Measurements from ENCODE around the gene GALNT16. TPM values are rescaled to one million over a fixed set of nuclear protein-coding genes. Genes with fewer than 3 reads are reported as not detected.

The GALNT16 gene
- total and polyA plus RNA-seq, 2 of the 8 experiments (the other 6 are each of a cell fraction or from before 2014, with no cell fraction given): 5.4 to 6.3 TPM

- Histone ChIP-seq H2BK5ac (ENCODE audit: low read depth, low read length) (no peak overlapping the region), H3K18ac (ENCODE audit: extremely low read depth, low read length) (no peak overlapping the region), H3K4me2 (ENCODE audit: insufficient read depth in 1 of 2, low read depth in 2 of 2, low read length in 2 of 2) (no peak overlapping the region), H3K79me1 (ENCODE audit: low read depth, low read length) (no peaks in the 10 kb centered on the region), H3K27ac (ENCODE audit: low read depth, low read length) (no peak overlapping the region), H2BK12ac (ENCODE audit: low read depth, low read length) (no peak overlapping the region), H4K5ac (ENCODE audit: insufficient read length, low read depth, low read length) (no peak overlapping the region), H2AFZ (ENCODE audit: low read length) (no peak overlapping the region), H3K27me3 (replicated peaks in 1 of 4; ENCODE audit: control insufficient read depth in 3 of 4, extremely low read depth in 1 of 4, insufficient read depth in 3 of 4, low read length in 3 of 4) (no peaks in the 10 kb centered on the region), H3K4me1 (replicated peaks in 1 of 4; ENCODE audit: control insufficient read depth in 3 of 4, insufficient read depth in 4 of 4, low read length in 3 of 4) (no peaks in the 10 kb centered on the region), H4K8ac (ENCODE audit: extremely low read depth, insufficient read depth, low read length) (no peak overlapping the region), H3K36me3 (ENCODE audit: control insufficient read depth in 2 of 4, insufficient read depth in 4 of 4, low read length in 3 of 4) (peaks cover 0 to 22% (median 13%) of the 10 kb centered on the region in 4 experiments; a peak in 6 of 8 replicates), H3K79me2 (ENCODE audit: control insufficient read depth in 1 of 2, insufficient read depth in 2 of 2, low read length in 2 of 2) (no peaks in the 10 kb centered on the region), H2BK20ac (ENCODE audit: low read length) (no peak overlapping the region), H3K14ac (ENCODE audit: insufficient read length) (no peak overlapping the region), H3K4me3 (ENCODE audit: extremely low read depth in 1 of 4, insufficient read depth in 2 of 4, low read depth in 3 of 4, low read length in 4 of 4) (no peak overlapping the region), H3K23me2 (ENCODE audit: low read depth, low read length) (no peaks in the 10 kb centered on the region), H3K4ac (replicated peaks; ENCODE audit: insufficient read length, low read depth, low read length) (no peak overlapping the region), H3K23ac (ENCODE audit: insufficient read length) (no peak overlapping the region), H2BK15ac (ENCODE audit: low read length) (no peak overlapping the region), H2BK120ac (replicated peaks; ENCODE audit: low read depth, low read length) (no peak overlapping the region), H4K20me1 (replicated peaks in 1 of 2; ENCODE audit: control insufficient read depth in 1 of 2, insufficient read depth in 2 of 2, low read length in 2 of 2) (peaks cover 1 to 3% of the 10 kb centered on the region in 2 experiments), H4K91ac (replicated peaks; ENCODE audit: insufficient read length, low read length) (no peak overlapping the region), H2AK5ac (ENCODE audit: low read depth, low read length) (no peak overlapping the region), H3K9ac (replicated peaks in 1 of 4; ENCODE audit: extremely low read depth in 1 of 4, low read depth in 3 of 4, low read length in 3 of 4) (no peak overlapping the region), H3K56ac (replicated peaks; ENCODE audit: insufficient read length, low read depth, low read length) (no peak overlapping the region), H3K9me3 (ENCODE audit: insufficient read depth in 2 of 2, low read depth in 1 of 2, low read length in 1 of 2) (no peaks in the 10 kb centered on the region)
- ChIA-PET CTCF (ENCODE audit: partially characterized antibody) (no interaction called here), POLR2A (ENCODE audit: partially characterized antibody) (interaction anchor here (0.7 to 2.4 kb wide), 5 partner anchors 8 to 25 kb away, joined by 4 to 9 read pairs (median 4); partner anchors contain the start of genes ERH and SLC39A9)
- FAIRE-seq (no peak), DNase-seq (ENCODE audit: low read depth in 1 of 2, low spot score in 2 of 2) (no peak)
- no peak for TF ChIP-seq CBX5 (IDR thresholded peaks at IDR 0.05; ENCODE audit: low read depth, low read length)
- no peak for TF ChIP-seq YY1 (IDR thresholded peaks at IDR 0.05; ENCODE audit: low read depth, low read length)
- TF ChIP-seq SAP30 (IDR thresholded peaks at IDR 0.05; ENCODE audit: insufficient read depth, insufficient replicate concordance, low read length): no peak
- no peak for TF ChIP-seq KDM1A (IDR thresholded peaks at IDR 0.05; ENCODE audit: borderline replicate concordance, low read length)
- TF ChIP-seq SP1 (IDR thresholded peaks at IDR 0.05; ENCODE audit: low read depth, low read length): no peak
- TF ChIP-seq TCF12 (IDR thresholded peaks at IDR 0.05; ENCODE audit: low read depth, low read length): no peak
- no peak for TF ChIP-seq FOSL1 (IDR thresholded peaks at IDR 0.05; ENCODE audit: insufficient read depth, low read depth, low read length)
- no peak for TF ChIP-seq GTF2F1 (IDR thresholded peaks at IDR 0.05; ENCODE audit: borderline replicate concordance, low read depth, low read length)
- no peak for TF ChIP-seq BRCA1 (IDR thresholded peaks at IDR 0.05; ENCODE audit: low read depth, low read length)
- WGBS, 2 experiments (ENCODE audit: extremely low coverage in 1 of 2, insufficient coverage in 1 of 2, insufficient read length in 1 of 2, insufficient replicate concordance in 2 of 2, low coverage in 1 of 2, low lambda C conversion rate in 2 of 2, missing lambda C conversion rate in 1 of 2): 42% methylated on average over 1 of the region's 1 CpG; no CpG with 5 or more reads in 1 of the 2 experiments
These were observed 113.1 kb downstream of the GALNT16 start for GRCh38 chr14:69373104-69373503.

All from H1 (cell line).